HG03457 (cell line): ENCODE results near the gene POLD2.

Source experiments
- ATAC-seq: cut with Tn5 transposase; IDR thresholded peaks from one replicate; pipeline ENCODE4 v1.9.1; 2021; ENCODE audit warnings: moderate number of reproducible peaks; ENCODE audit not compliant: unreplicated experiment

Gene POLD2

DNA sequence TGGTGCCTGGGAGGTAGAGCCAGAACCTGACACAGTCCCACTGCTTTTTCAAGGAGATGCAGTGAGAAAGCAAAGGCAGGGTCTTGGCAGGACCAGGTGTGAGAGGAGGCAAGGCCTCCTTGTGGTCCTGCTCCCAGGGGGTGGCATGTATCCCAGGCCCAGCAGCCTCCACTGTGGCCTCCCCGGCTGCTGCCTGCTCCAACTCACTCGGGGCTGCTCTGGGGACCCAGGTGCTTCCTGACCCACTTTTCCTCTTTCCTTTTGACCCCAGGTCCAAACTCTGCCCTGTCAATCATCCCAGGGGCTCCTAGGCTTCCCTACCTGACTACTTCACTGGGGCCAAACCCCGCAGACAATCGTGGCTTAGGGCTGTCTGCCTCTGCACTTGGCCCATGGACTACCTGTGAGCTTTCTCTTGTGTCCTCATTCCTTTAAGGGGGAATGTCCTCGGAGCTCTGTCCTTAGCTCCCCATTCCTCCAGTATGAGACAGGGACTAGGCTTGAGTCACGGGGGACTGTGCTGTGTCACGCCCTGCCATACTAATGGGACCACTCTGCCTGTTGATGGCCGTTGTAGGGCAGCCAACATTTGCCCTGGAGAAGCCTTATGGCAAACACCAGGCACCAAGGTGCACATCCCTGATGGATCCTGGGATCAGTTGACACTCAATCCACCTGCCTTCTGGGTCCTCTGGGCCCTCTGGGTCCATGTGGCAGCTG, 20.3 kb downstream of the POLD2 start:
- no peak for ATAC-seq

DNA sequence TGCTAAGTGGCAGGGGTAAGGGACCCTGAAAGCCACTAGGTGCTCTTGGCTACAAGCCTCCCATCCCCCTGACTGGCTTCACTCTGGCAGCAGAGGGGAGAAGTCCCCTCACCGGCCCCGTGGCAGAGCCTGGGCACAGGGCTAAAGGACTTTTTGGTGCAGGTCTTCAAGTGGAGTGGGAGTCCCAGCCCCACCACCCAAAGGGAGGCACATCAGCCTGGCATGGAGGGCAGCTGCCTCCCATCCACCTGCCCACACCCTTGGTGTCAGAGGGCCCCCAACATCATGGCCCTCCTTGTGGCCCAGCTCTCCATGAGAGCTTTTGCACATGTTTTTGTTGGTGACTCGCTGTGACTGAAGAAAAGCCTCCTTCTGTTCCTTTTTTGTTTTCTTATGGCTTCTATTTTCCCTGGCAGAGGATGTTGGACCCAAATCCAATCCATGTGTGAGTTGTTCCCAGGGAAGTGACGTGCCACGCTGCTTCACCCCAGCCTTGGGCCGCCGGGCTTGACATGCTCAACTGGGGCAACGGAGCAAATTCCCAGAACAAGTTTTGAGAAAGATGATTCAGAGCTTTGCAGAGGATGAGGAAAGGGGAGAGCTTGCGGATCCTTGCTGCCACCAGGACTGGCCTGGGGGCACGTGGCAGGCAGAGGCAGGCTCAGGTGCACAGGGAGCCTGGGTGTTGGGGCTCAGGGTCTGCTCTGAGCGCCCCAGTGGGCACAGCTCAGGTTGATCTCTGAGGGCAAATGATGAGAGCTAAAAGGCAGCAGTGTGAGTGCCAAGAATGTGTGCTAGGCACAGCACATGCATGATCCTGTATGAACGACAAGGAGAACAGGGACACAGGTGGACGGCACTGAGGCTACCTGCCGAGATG, 21.1 kb downstream of the POLD2 start:
- no peak for ATAC-seq

DNA sequence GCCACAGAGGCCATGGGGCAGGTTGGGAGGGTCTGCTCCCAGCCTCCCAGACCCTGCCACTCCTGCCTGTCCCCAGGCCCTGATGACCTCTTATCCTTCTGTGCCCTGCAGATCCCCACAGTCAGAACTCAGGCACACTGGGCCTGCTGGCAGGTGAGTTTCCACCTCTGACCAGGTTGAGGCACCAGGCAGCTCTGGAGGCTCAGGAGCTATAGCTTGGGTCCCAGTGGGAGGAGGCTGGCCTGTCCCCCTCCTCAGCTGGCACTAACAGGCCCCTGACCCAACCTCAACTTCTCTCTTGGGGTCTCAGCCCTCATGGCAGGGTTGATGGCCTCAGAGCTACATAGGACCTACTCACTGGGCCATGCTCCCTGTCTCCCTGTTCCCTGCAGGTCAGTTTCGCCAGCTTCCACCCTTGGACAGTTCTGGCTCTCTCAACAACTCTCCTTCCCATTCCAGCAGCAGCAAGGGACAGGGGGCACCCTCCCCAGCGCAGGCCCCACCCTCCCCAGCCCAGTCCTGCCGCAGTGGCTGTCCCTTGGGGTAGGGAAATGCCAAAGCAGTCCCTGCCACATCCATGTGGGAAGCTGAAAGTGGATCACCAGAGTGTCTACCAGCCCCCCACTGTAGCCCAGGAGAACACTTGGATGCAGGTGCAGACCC, 21.9 kb downstream of the POLD2 start:
- no peak for ATAC-seq

DNA sequence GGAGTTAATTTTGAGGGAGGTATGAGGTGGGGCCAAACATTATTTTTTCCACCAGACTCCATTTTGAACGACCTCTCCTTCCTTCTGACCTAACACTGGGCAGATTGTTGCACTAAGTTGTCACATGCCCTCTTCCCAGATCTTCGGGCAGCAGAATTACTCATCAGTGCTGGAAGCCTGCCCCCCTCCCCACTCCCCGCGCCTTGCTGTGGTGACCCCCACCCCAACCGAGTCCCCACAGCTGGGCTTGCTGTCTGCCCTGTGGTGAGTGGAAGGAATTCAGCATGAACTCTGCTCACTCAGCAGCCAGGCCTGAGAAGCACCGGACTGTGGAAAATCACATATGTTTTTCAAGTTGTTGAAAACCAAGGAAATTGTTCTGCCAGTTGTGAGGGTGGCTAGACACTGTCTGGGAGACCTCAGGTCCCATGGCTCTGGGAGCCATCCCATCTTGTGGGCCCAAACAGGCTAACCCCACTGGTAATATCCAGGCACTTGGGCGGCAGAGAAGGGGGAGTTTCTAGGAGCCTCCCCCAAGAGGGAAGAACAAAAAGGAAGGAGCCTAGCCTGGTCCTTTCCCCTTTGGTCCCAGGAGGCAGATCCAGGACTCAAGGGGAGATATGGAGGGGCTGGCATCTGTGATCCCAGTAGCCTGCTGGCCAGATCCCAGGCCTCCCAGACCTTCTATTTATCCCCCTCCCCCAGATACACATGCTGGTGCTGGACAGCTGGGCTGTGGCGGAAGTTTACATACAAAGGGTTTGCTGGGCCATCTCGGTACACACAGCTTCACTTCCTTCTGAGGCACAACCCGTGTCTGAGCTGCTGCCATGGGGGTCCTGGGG, 22.7 kb downstream of the POLD2 start:
- ATAC-seq = no peak

DNA sequence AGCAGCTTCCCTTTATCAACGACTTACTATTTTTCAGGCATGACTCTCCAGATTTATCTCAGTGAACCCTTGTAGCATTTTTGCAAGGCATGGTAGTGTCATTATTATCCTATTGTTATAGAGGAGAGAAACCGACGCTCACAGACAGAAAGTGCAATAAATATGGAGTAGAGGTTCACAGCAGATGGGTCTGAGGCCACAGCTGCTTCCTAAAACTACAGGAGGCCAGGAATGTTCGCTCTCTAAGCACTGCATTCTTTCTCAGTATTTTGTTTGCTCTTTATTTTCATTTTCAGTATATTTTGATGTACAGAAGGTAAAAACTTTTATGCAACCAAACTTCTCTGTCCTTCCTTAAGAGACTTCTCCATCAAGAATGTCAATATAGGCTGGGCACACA, 23.7 kb downstream of the POLD2 start:
- ATAC-seq = no peak

DNA sequence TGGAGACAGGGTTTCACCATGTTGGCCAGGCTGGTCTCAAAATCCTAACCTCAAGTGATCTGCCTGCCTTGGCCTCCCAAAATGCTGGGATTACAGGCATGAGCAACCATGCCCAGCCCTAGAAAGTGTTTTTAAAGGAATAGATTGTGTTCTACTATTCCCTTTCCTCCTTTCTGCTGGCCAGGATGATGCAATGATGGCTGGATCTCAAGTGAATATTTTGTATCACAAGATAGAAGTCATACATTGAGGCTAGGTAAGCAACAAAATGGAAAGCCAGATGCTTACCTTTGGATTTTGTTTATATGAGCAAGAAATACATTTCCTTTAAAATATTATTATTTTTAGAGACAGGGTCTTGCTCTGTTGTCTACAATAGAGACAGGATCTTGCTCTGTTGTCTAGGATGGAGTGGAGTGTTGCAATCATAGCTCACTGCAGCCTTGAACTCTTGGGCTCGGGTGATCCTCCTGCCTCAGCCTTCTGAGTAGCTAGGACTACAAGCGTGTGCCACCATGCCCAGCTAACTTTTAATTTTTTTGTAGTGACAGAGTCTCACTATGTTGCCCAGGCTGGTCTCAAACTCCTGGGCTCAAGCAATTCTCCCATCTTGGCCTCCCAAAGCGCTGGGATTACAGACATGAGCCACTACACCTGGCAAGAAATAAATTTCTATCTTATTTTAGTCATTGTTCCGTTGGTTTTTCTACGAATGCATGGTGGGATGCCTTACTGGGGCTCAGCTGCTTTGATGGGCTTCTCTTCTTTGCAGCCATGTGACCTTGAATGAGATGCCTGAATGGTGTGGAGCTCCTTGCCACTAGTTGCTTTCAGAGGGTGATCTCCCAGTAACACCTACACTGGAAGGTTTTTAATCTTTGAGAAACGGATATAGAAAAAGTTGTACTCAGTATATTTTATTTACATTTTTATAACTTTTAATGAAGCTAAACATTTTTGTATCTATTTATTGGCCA, 25.0 kb downstream of the POLD2 start:
- ATAC-seq = no peak

DNA sequence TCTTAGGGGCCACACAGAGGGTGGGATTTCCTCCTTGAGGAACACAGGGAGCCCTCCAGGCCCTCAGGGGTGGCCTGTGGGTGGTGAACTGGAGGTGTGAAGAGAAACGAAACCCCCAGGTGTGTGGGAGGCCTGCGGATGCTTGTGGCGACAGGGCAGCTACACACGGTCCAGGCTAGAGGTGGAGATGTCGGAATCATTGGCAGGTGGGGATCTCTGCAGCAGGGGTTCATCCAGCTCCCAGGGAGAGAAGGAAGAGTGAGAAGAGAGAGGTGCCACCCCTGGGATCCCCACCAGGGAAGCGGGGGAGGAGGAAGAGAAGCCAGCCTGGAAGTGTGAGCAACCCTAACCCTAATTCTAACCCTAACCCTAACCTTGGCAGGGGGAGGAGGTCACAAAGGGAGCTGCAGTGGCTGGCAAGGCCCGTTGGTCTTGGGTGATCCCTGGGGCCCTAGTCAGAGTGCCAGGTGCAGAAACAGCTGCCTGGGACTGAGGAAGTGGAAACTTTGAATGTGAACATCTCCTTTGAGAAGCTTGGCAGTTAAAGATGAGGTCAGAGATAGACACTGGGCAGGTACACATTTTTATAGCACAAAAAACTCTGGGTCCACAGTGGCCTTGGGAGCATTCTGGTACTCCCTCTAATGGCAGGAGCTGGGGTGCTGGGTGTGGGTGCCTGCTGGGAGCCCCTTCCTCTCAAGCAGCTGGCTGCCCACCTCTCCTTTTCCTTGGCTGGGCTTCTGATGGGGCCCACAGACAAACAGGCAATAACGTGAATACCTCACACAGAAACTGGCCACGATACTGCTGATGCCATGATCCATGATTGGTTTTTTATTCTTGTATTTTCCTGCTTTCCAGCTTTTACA, 26.1 kb downstream of the POLD2 start:
- ATAC-seq = no peak

DNA sequence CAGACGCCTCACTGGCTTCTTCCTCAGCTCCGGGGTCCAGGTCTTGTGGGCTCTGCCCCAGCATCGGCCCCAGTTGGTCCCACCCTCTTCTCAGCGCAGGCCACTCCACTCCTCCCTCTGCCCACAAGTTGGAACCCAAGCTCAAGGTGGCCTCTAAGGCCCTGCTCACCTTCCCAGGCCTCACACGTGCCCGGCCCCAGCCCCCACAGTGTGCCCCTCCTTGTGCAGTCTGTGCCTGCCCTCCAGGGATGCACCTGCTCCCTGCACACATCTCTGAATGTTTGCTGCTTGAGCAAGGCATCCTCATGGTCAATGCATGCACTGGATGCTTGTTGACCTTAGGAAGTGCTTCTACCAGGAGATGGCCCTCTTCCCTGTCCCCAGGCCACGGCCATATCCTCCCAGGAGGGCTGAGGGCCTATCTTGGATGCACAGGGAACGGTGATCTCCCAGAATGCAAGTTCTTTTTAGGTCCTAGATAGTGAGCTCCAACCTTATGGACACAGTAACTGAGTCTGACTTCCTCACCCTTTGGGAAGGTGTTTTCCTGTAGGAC, 26.9 kb downstream of the POLD2 start:
- no peak for ATAC-seq

DNA sequence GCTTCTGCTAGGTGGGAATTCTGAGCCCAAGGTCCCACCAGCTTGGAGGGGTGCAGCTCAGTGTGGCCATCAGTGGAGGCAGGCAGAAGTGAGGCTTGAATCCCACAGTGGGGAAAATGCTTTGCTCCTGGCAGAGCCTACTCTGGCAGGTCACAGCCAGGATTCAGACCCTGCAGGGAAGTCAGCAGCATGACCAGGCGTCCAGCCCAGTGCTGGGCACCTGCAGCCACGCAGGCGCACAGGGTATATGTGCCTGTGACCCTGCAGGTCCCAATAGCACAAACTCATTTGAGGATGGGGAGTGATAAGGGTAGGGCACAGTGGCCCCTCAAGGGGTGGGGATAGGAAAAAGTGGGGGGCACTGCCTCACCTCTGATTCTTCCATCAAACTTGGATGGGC, 27.6 kb downstream of the POLD2 start:
- ATAC-seq = no peak

DNA sequence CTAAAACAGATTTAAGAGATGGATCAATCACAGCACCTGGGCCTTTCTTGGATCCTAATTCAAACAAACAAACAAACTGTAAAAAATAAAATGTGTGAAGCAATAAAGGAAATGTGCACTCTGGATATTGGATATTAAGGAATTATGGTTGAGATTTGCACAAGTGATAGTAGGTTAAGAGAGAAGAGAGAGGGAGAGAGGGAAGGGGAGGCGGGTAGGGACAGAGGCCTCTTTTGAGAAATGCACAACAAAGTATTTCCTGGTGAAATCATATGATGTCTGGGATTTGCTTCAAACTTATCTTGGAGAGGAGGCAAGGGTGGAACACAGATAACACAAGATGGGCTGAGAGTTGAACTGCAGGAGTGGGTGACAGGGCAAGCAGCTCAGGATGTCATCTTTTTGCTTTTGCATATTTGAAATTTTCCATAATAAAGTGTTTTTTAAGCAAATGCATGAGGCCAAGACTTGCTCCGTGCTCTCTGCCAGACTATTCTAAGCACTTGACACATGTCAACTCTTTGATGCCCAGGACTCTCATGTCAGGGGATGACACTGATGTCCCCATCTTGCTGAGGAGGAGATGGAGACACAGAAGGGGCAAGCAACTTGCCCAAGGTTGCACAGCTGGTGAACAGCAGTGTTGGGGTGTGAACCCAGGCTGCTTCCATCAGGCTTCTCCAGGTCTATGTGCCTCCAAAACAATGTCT, 28.3 kb downstream of the POLD2 start:
- no peak for ATAC-seq

DNA sequence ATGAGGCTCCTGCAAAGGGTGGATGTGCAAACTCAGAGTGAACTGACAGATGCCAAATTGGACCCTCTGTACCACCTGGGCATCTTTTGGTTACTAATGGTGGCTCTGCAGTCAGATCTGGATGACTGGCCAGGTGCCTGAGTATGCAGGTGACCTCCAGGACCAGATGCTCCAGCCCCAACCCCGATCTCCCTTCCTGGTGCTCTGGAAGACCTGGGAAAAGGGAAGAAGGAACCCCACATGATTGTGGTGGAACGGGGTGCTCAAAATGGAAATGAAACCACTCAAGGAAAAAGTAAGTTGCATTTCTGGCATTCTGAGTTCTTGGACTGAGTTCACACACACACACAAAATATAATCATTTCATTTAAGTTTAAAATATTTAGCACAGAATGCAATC, 29.0 kb downstream of the POLD2 start:
- no peak for ATAC-seq

DNA sequence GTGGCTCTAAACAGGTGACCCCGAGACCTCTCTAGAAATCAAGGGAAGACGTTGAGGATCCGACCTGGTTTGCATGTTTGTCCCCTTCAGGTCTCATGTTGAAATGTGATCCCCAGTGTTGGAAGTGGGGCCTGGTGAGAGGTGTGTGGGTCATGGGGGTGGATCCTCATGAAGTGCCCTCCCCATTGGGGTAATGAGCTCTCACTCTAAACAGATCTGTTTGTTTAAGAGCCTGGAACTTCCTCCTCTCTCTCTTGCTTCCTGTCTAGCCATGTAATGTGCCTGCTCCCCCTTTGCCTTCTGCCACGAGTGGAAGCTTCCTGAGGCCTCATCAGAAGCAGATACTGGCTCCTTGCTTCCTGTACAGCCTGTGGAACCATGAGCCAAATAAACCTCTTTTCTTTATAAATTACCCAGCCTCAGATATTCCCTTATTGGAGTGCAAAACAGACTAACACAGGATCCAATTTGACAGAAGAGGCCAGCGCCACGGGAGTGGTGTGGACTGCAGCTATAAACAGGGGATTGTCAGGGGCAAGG, 30.2 kb downstream of the POLD2 start:
- ATAC-seq = no peak

DNA sequence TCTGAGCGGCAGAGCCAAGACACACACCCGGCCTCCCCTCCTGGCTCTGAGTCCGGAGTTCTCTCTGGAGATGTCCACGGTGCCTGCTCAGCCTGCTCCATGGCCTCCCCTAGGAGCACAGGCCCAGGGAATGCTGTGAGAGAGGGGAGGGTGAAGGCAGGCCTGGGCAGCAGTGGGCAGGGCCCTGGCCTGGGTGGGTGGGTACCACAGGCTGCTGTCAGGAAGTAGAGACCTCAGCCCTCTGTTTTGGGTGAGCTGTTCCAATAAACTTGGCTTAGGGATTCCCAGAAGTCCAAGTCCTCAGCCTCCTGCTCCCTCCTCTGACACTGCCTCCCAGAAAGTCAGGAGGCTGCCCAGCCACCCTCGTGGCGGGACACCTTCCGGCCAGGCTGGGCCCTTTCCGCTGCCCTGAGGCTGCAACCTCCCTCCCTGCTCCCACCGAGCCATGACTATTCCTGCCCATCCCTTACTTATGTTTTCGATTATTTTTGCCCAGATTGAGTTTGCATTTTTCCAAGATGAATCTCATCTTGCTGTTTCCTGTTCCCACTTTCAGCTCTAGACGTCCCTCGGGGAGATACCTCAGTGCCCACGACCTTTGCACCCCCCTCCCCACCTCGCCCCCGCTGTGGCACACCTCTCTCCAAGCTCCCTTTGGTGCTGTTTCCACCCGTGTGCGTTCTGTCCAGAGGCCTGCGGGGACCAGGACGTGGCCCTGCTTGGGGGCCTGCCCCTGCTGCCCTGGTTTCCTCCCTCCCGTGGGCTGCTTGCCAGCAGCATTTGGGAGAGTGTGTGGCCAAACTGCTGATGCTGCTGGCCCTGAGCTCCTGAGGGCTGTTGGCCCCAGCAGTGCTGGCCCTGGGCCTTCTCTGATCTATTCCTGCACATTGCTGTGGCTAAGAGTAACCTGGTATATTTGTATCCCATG, 35.2 kb downstream of the POLD2 start:
- no peak for ATAC-seq

DNA sequence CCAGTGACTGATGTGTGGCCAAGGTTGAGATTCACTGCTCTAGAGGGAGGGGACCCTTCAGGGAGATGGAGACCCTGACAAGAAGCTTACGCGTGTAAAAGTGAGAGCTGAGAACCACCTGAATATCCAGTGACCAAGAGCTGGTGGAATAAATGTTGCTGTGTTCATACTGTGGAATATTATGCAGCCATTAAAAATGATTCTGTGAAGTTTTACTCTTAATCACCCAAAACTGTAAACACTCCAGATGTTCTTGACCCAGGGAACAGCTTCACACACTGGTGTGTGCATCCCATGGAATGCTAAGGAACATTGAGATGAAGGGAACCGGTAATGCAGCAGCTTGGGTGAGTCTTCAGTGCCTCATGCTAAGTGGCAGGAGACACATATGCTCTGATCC, 36.7 kb downstream of the POLD2 start:
- no peak for ATAC-seq

DNA sequence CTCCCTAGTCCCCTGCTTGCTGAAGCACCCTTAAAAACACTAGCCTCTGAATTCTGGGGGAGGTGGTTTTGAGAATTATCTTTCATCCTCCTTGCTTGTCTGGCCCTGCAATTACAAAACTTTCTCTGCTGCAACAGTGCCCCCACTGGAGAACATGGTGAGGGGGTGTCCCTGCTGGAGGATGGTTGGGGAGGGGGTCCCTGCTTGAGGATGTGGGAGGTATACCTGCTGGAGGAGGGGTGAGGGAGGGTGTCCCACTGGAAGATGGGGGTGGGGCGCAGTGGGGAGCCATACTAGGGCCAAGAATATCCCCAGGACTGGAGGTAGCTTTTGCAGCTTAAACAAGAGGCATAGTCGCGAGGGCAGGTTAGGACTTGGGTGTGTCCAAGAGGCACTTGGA, 37.8 kb downstream of the POLD2 start:
- no peak for ATAC-seq

DNA sequence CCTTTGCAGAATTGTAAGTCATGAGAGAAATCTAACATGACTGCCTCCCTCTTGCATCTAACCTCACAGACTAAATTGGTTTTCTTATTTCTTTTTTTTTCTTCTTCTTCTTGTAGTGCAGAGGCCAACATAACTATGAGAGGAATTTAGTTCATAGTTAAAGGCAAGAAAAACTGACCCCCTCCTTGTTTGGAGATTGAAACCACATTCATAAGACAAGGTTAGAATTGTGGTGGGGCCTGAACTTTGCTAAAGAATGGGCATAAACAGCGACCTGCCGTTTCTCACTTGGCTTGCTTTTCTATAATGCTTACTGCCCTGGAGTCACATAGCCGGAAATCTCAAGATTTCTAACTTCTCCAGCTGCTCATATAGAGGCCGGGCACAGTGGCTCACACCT, 38.6 kb downstream of the POLD2 start:
- ATAC-seq = no peak

DNA sequence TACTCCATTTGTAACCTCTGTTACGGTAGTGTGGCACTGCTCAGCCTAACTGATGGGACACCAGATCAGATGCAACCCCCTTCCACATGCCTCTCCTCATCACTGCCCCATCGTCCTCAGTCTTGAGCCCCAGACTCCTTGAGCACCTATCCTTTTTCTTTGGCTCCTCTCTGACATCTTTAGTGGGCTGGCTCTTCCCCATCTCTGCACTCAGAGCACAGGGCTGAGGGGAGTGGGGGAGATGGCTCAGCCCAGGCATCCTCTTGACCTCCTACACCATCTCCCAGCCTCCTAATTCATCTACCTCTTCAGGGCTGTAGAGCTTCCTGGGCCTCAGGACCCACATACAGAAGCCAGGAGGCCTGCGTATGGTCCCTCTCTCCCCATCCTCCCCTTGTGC, 39.6 kb downstream of the POLD2 start:
- no peak for ATAC-seq
